HCT116 (cell line): ENCODE measurements around the gene TRERF1. TPM values are rescaled to one million over a fixed set of nuclear protein-coding genes. Genes with fewer than 3 reads are reported as not detected.
A peak's percentile ranks its signal among the peaks of the same experiment; 100 is the strongest.

ENCODE experiments used
- ATAC-seq: fragments of 200-7000 bp; cut with Tn5 transposase; 2 replicates; pipeline ENCODE4 v1.9.1; 2020; ENCODE audit warnings: mild to moderate bottlenecking, moderate library complexity
- BruUV-seq: library from RNA; stranded (reverse); fragments of 400-500 nt; replicated peaks from 2 replicates; lab custom pipeline; 2021; lab: Mats Ljungman, UMichigan
- CTCF ChIA-PET: fragments of 300-600 bp; sonication (Branson Sonifier 250); formaldehyde crosslinking; loops from one replicate; lab custom pipeline; 2021; ENCODE audit warnings: antibody characterized with exemption; lab: Charles Lee
- POLR2A ChIA-PET: fragments of 300-600, 350-600 bp; sonication (Branson Sonifier 250); formaldehyde crosslinking; loops from one replicate; lab custom pipeline; 2021; ENCODE audit warnings: antibody characterized with exemption; lab: Charles Lee
- RAD21 ChIA-PET, 2 experiments: fragments of 300-600 bp; sonication (Branson Sonifier 250); formaldehyde crosslinking; loops; one replicate each; lab custom pipeline; 2023; ENCODE audit warnings: low total read pairs in 2 of 2; ENCODE audit not compliant: uncharacterized antibody in 2 of 2, unreplicated experiment in 2 of 2, low non-redundant PET in 1 of 2; lab: Charles Lee
- DNase-seq: peaks from one replicate; pipeline ENCODE4 v3.0.0-alpha.2; 2010; ENCODE audit warnings: low read depth, low spot score
- H2AFZ ChIP-seq: fragments of 200-600 bp; shearing (Covaris generic), sonication (generic); 2 replicates; pipeline ENCODE4 v1.6.1; 2017; ENCODE audit warnings: low read depth, mixed run types, mixed read lengths, antibody characterized with exemption, low read length; ENCODE audit not compliant: poor library complexity, severe bottlenecking
- H3K27ac ChIP-seq: 2 replicates; pipeline ENCODE4 v1.5.1; 2012; ENCODE audit warnings: low read depth, low read length
- H3K27me3 ChIP-seq: fragments of 200-600 bp; sonication (generic); 2 replicates; pipeline ENCODE4 v1.6.1; 2016; ENCODE audit warnings: mixed run types, low read length, mixed read lengths; ENCODE audit not compliant: insufficient read depth
- H3K36me3 ChIP-seq, 2 experiments: fragments of 200-500 bp in 1 of 2; fragments of 200-600 bp in 1 of 2; sonication (Bioruptor generic) in 1 of 2; sonication (generic) in 1 of 2; 2 replicates each; pipeline versions ENCODE4 v1.5.1 to v1.6.1; 2014 to 2016; ENCODE audit warnings: low read length in 2 of 2, inconsistent platforms in 1 of 2, mixed read lengths in 1 of 2, mixed run types in 1 of 2; ENCODE audit not compliant: insufficient read depth in 2 of 2, control insufficient read depth in 1 of 2
- H3K4me1 ChIP-seq, 2 experiments: fragments of 200-600 bp in 1 of 2; sonication (generic) in 1 of 2; 2 replicates each; pipeline versions ENCODE4 v1.5.1 to v1.6.1; 2012 to 2017; ENCODE audit warnings: low read length in 2 of 2, inconsistent platforms in 1 of 2, mild to moderate bottlenecking in 1 of 2, mixed read lengths in 1 of 2, mixed run types in 1 of 2, moderate library complexity in 1 of 2; ENCODE audit not compliant: insufficient read depth in 2 of 2, control insufficient read depth in 1 of 2
- H3K4me2 ChIP-seq: fragments of 200-600 bp; sonication (generic); 2 replicates; pipeline ENCODE4 v1.6.1; 2017; ENCODE audit warnings: mixed run types, low read length, mixed read lengths
- H3K4me3 ChIP-seq, 2 experiments: fragments of 200-600 bp in 1 of 2; sonication (generic) in 1 of 2; replicated peaks in 1 of 2; 2 replicates each; pipeline ENCODE4 v1.5.1; 2011 to 2016; ENCODE audit warnings: low read length in 2 of 2, control low read depth in 1 of 2, low read depth in 1 of 2, mild to moderate bottlenecking in 1 of 2, mixed read lengths in 1 of 2, mixed run types in 1 of 2
- H3K79me2 ChIP-seq: fragments of 200-600 bp; sonication (generic); 2 replicates; pipeline ENCODE4 v1.6.1; 2017; ENCODE audit warnings: mild to moderate bottlenecking, mixed run types, low read length, moderate library complexity, mixed read lengths; ENCODE audit not compliant: insufficient read depth
- H3K9ac ChIP-seq: fragments of 200-600 bp; sonication (generic); 2 replicates; pipeline ENCODE4 v1.6.1; 2016; ENCODE audit warnings: low read length, mixed read lengths
- H3K9me2 ChIP-seq: fragments of 200-600 bp; sonication (generic), shearing (Covaris generic); 2 replicates; pipeline ENCODE4 v1.6.1; 2017; ENCODE audit warnings: mixed run types, mild to moderate bottlenecking, moderate library complexity; ENCODE audit not compliant: insufficient read depth
- H3K9me3 ChIP-seq, 2 experiments: fragments of 200-500 bp in 1 of 2; fragments of 200-600 bp in 1 of 2; sonication (Bioruptor generic) in 1 of 2; sonication (generic) in 1 of 2; 2 replicates each; pipeline ENCODE4 v1.6.1; 2014 to 2017; ENCODE audit warnings: low read length in 2 of 2, mixed read lengths in 2 of 2, inconsistent platforms in 1 of 2, low read depth in 1 of 2, mild to moderate bottlenecking in 1 of 2, mixed run types in 1 of 2, moderate library complexity in 1 of 2; ENCODE audit not compliant: control insufficient read depth in 1 of 2, insufficient read depth in 1 of 2
- H4K20me1 ChIP-seq: fragments of 200-600 bp; sonication (generic), shearing (Covaris generic); 2 replicates; pipeline ENCODE4 v1.6.1; 2017; ENCODE audit warnings: mixed run types, mild to moderate bottlenecking, moderate library complexity; ENCODE audit not compliant: insufficient read depth
- CBX3 ChIP-seq: IDR thresholded peaks from 2 replicates; pipeline ENCODE4 v1.6.1; 2012; ENCODE audit warnings: low read depth
- FOSL1 ChIP-seq: IDR thresholded peaks from 2 replicates; pipeline ENCODE4 v1.6.1; 2012; ENCODE audit warnings: low read depth
- JUND ChIP-seq: IDR thresholded peaks from 2 replicates; pipeline ENCODE4 v1.6.1; 2012
- MAX ChIP-seq: IDR thresholded peaks from 2 replicates; pipeline ENCODE4 v1.6.1; 2012
- POLR2A ChIP-seq: IDR thresholded peaks from 2 replicates; pipeline ENCODE4 v1.7.0; 2011; ENCODE audit warnings: borderline replicate concordance; ENCODE audit not compliant: insufficient read depth, insufficient read length; ENCODE audit errors: extremely low read depth
- POLR2AphosphoS5 ChIP-seq: IDR thresholded peaks from 2 replicates; pipeline ENCODE4 v1.6.1; 2011; ENCODE audit warnings: mild to moderate bottlenecking, low read depth, low read length, moderate library complexity
- SP1 ChIP-seq: IDR thresholded peaks from 2 replicates; pipeline ENCODE4 v1.6.1; 2012; ENCODE audit warnings: low read depth
- YY1 ChIP-seq: IDR thresholded peaks from 2 replicates; pipeline ENCODE4 v1.6.1; 2011; ENCODE audit warnings: low read length, low read depth, moderate library complexity, mild to moderate bottlenecking; ENCODE audit not compliant: insufficient replicate concordance; ENCODE audit errors: extremely low read depth
- ZFX ChIP-seq: fragments of 450-650 bp; IDR thresholded peaks from 2 replicates; pipeline ENCODE4 v1.6.1; 2017
- ZNF274 ChIP-seq: fragments of 200-500 bp; sonication (Bioruptor generic); IDR thresholded peaks from 2 replicates; pipeline ENCODE4 v1.6.1; 2014; ENCODE audit warnings: mild to moderate bottlenecking, low read depth, low read length, inconsistent platforms
- intact Hi-C: fragments of 100-400 bp; cut with micrococcal nuclease; formaldehyde crosslinking; loops from 2 replicates; pipeline ENCODE4 v1.10.0; 2022
- total RNA-seq: library from RNA; stranded (reverse); gene quantifications from one replicate; pipeline ENCODE4 v1.2.1, GENCODE V29; 2021; ENCODE audit not compliant: unreplicated experiment

TRERF1 gene
- total RNA-seq, 1 experiment from 2014 or later: 12.4 TPM

DNA sequence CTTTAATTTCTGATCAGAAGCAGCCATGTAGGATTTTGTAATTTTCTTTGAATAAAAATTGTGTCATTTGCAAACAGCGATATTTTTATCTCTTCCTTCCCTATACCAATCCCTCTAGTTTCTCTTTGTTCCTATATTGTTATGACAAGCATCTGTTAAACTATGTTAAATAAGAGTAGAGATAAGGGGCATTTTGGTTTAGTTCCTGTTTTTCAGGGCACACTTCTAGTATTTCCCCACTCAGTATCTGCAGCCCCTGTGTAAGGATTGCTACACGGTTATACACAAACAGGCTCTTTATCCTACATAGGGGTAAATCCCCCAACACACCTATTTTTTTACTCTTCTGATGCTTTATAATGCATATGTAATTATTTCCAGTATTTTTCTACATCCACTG, 42.1 kb downstream of the TRERF1 start:
- Histone ChIP-seq H3K36me3 (no peaks in the 10 kb centered on the region), H4K20me1 (no peaks in the 10 kb centered on the region), H3K79me2 (peaks cover 5% of the 10 kb centered on the region; the same call in 1 of the 2 replicates), H2AFZ (no peak overlapping the region), H3K9me3 (no peaks in the 10 kb centered on the region), H3K4me1 (peaks cover 32 to 34% of the 10 kb centered on the region in 2 experiments), H3K4me2 (no peak overlapping the region), H3K9me2 (no peaks in the 10 kb centered on the region), H3K27me3 (no peaks in the 10 kb centered on the region), H3K27ac (no peak overlapping the region), H3K9ac (no peak overlapping the region), H3K4me3 (no peak overlapping the region)
- ChIA-PET CTCF (interaction anchor here (1.5 kb wide), 1 partner anchor 10 kb away, joined by 5 read pairs; no protein-coding TSS in a partner anchor), POLR2A (no interaction called here), RAD21 (no interaction called here)
- TF ChIP-seq POLR2A (no peak), FOSL1 (no peak), POLR2AphosphoS5 (no peak), CBX3 (no peak), YY1 (no peak), JUND (no peak), ZNF274 (no peak), MAX (no peak)
- ATAC-seq (no peak), DNase-seq (no peak)
- BruUV-seq: no TSS peak
- intact Hi-C loops: no loop called here

- Histone ChIP-seq H3K4me1 (peaks cover 50 to 56% of the 10 kb centered on the region in 2 experiments), H3K79me2 (peaks cover 5% of the 10 kb centered on the region; the same call in 1 of the 2 replicates), H2AFZ (no peak overlapping the region), H3K9me3 (no peaks in the 10 kb centered on the region), H3K4me3 (peak overlapping the region; percentile 14 to 38; a peak in 3 of 4 replicates), H4K20me1 (no peaks in the 10 kb centered on the region), H3K27ac (peak overlapping the region; percentile 34; the same call in 1 of the 2 replicates), H3K9me2 (no peaks in the 10 kb centered on the region), H3K36me3 (no peaks in the 10 kb centered on the region), H3K4me2 (peak overlapping the region; percentile 62), H3K27me3 (no peaks in the 10 kb centered on the region), H3K9ac (peak overlapping the region; percentile 26)
- ATAC-seq (no peak), DNase-seq (no peak)
- ChIA-PET POLR2A (no interaction called here), CTCF (interaction anchor here (0.9 kb wide), 1 partner anchor 140 kb away, joined by 3 read pairs; no protein-coding TSS in a partner anchor), RAD21 (no interaction called here)
- no TSS peak for BruUV-seq
- TF ChIP-seq SP1 (0 out of 2 replicates have a peak, but pooled peaks have one; percentile 15), ZFX (no peak)
- intact Hi-C loops: no loop called here
Observed at GRCh38 chr6:42407379-42407778, 44.3 kb downstream of the TRERF1 start.
